GM21360 (cell line): ENCODE data around the gene CHPF.
A peak's percentile ranks its signal among the peaks of the same experiment; 100 is the strongest.

Experiments used
- ATAC-seq: cut with Tn5 transposase; IDR thresholded peaks from one replicate; pipeline ENCODE4 v1.9.1; 2021; ENCODE audit warnings: mild to moderate bottlenecking, moderate library complexity; ENCODE audit not compliant: unreplicated experiment

Gene CHPF

DNA sequence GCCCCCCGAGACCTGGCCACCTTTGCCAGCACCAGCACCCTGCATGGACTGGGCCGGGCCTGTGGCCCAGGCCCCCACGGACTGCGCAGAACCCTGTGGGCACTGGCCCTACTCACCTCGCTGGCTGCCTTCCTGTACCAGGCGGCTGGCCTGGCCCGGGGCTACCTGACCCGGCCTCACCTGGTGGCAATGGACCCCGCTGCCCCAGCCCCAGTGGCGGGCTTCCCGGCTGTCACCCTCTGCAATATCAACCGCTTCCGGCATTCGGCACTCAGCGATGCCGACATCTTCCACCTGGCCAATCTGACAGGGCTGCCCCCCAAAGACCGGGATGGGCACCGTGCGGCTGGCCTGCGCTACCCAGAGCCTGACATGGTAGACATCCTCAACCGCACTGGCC is 28.8 kb downstream of the CHPF start:
- ATAC-seq: no peak

DNA sequence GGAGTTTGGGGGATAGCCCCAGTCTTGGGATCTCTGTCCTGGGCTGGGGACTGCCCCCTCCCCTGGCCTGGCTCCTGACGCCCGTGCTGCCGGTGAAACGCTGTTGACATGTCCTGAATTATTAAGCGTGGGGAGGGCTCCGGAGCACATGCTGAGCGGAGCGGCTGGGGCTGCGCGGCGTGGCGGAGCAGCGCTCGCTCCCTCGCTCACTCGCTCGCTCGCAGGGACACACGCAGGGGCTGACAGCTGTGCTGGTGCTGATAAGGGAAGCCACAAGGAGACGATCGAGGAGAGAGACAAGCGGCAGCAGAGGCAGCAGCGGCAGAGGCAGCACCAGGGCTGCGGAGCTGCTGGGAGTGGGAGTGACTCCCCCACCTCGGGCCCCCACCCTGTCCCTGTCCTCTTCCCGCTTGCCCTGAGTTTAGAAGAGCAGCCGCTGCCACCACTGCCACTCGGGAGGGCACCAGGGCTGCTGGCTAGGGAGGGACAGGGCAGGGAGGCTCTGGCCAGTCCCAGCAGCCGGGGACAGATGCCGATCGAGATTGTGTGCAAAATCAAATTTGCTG is 29.3 kb downstream of the CHPF start, which contains the start of gene ASIC4:
Gene ASIC4 (plus strand): TSS at position 287 of the 566 bp plus-strand sequence. CDS start 243 bp downstream, at position 530.
- no peak for ATAC-seq

DNA sequence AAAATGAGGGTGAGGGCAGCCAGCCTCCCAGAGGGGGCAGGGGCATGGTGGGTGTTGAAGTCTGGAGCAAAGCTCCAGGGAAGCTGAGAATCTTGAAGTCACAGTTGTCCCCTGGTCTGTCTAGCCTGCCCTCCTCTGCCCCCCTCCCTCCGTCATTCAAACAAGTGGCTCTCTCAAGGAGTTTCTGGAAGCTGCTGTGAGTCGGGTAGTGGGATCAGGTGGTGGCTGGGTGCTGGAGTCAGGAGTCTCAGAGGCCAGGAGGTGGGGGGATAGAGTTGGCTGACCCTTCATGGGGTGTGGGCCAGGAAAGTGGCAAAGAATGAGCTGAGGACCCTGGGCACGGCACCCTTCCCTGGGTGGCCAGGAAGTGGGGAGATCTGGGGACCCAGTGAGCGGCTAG is 29.8 kb downstream of the CHPF start:
- ATAC-seq: no peak

DNA sequence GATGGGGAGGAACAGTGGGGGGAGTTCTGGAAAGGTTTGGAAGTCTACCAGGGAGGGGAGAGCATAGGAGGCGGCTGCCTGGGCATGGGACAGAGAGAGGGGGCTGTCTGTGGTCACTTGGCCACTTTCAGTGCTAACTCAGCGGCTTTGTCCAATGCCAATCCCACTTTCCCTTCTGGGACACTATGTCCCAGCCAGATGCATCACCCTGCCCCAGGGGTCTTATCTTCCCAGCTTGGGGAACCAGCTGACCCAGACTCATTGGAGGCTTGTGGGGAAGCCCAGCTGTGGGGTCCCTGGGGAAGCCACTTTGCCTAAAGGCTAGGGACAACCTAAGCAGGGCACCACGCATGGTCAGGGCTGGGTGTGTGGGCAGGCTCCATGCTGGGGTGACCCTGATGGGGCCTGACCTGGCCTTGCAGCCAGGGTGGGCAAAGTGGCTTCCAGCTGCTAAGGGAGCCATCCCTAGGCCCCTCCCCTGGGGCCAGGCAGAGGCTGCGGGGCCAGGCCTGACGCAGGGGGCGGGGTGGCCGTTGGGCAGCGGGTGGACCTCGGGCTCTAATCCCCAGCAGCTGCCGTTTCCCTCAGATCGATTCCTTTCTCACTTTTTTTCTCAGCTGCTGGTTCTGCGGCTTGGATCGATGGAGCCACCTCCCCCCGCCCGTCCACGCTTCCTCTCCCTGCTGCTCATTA is 30.9 kb downstream of the CHPF start:
- no peak for ATAC-seq

DNA sequence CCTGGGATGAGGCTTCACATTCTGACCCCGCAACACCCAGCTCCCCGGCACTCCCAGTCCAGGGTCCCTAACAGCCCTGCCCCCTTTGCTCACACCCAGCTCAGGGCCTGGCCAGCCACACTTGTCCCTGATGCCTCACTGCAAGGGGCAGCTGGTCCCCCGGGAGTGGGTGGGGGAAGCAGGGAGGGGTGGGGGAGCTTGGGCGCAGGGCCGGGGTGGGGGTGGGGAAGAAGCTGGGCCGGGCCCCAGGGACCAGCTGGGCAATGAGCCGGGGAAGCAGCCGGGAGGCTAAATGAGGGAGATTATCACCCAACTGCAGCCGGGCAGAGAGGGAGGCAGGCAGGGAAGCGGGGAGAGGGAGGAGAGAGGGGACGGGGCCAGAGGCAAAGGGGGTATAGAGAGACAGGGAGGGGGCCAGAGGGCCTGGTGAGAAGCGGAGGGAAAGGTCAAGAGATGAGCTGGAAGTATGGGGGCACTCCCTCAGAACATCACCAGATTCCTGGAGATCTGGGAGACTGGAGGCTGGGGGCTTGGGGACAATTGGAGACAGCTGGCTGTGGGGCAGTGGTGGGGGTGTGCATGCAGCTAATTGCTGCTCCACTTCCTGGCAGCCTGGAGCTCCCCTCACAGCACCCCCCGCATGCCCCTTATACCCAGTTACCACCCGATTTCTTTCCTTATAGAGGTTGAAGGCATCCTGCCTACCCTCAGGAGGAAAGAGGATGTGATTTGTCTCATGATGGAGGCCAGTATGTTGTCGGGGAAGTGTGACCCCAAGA is 31.9 kb downstream of the CHPF start:
- ATAC-seq: no peak

DNA sequence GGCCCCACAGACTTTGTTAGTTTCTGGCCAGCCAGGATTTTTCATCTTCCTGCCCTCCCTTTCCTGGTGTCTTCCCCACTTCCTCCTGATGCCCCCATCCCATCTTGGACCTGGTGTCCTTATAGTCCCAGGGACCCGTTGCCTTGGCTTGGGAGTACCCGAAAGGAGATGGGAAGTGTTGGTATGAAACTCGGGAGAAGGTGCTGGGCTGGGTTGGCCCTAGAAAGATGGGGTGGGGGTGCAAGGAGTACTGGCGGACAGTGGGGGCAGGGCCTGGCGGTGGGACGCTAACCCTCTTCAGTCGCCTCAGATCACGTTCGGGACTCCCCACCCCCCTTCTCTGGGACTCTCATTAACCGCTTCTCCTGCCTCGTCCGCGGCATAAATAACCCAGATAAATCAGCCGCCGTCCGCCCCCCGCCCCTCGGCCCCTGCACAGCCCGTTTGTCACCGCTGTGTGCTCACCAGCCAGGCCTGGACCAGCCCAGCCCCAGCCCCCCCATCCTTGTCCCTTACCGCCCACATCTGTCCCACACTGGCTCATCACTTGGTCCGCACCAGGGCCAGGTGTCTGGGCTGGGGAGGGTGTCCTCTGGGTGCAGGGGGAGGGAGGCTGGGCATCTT is 33.0 kb downstream of the CHPF start:
- no peak for ATAC-seq

DNA sequence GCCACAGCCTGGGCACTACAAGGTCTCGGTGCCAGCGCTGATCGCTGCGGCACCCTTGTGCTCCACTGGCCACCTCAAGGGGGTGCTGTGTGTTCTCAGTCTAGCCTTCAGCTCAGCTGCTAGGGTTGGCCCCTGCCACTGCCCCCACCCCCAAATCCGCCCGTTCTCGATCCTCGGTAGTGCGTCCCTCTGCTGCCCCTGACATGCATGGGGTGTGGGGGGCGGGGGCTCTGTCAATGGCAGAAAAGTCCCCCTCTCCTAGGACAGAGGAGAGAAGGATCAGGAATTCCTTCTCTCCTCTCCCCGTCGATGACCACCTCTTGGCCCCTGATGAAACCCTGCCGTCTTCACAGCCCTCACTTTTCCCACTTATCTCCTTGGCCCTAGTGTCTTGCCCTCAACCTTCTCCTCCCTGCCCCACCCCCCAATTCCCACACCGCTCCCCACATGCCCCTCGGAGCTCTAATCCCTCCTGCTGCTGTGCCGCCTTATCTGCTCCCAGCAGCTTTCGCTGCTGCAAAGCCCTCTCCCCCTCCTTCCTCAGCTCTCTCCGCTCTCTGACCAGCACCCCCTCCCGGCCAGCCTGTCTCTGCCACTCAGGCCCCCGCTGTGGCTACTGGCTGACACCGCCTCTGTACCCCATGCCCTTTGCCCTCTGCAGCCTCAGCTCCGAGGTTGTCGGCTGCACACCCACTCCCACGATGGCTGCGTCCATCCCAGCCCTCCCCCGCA is 33.7 kb downstream of the CHPF start:
- peak; percentile 66 for ATAC-seq

DNA sequence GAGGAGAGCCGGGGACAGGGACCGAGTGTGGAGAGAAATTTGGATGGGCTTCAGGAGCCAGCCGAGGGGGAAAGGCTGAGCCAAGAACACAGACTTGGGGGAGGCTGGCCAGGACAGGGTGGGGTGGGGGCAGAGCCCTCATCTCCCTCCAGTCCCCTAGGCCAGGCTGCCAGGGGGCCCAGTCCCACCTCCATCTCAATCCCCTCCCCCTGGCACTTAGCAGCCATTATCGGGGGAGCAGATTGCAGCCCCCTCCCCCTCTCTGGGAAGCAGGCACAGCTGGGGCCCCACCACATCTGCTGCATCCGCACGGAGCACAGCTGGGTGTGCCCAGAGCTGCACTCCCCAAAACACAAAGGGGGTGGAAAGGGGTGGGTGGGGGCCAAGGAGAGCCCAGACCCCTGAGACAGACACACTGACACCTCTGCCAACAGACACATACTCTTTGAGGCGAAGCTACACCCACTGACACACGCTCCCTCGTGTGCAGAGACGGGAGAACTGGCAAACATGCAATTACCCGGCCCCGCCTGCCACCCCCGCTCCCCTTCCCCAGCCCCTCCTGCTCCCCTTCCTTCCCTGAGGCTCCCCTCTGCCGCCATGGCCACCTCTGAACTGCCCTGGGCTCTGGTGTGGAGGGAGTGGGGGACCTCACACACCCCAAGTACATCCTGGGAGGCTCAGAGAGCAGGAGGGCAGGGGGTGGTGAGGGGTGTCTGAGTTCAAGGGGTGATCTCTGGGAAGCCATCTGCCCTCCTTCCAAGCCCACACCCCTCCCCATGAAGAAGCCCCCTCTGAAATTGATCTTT is 34.4 kb downstream of the CHPF start:
- ATAC-seq: peak; percentile 8

DNA sequence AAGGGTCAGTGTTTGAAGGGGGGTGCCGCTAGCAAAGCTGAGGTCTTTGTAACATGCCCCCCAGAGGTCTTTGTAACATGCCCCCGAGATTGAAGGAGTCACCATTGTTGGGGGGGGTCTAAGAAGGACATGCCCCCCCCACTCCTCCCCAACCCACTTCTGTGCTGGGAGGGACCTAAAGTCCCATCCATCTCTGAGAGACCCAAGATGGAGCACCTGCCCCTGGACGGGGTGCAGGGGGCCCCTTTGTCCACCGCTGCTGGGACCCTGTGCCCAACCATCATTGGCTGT is 35.2 kb downstream of the CHPF start:
- no peak for ATAC-seq

DNA sequence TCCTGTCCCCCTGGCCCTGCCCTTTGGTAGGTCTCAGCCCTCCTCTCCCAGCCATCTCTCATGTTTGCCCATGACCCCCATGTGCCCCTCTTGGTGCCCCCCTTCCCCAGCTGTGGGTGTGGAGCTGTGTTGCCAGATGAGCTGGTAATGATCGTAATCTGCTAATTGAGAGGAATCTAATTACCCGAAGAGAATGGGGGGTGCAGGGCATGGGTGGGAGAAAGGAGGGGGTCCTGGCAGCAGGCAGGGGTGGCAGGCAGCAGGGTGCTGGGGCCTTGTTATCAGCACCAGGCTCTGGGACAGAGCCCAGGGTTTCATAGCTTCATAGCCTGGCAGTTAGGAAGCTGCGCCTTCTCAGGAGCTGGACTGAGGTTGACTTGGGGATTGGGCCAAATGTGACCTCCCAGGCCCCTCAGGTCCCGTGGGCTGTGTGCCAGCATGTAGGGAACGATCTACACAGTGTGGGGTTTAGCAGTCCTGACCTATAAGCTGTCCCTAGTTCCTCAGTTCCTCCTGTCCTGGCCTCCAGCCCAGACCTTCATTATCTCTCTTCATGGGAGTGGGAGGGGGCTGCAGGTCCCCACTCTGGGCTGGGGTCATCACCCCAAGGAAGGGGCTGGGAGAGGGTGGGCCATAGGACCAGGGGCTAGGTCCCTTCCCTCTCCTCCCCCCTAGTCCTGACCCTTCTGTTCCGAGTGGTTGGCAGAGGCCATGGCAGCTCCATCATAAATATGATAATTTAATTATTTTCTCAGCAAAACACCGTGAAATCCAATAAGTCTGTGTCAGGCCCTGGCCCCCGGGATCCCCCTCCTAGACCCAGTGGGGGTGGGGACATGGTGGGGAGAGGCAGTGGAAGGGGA is 35.8 kb downstream of the CHPF start:
- no peak for ATAC-seq

DNA sequence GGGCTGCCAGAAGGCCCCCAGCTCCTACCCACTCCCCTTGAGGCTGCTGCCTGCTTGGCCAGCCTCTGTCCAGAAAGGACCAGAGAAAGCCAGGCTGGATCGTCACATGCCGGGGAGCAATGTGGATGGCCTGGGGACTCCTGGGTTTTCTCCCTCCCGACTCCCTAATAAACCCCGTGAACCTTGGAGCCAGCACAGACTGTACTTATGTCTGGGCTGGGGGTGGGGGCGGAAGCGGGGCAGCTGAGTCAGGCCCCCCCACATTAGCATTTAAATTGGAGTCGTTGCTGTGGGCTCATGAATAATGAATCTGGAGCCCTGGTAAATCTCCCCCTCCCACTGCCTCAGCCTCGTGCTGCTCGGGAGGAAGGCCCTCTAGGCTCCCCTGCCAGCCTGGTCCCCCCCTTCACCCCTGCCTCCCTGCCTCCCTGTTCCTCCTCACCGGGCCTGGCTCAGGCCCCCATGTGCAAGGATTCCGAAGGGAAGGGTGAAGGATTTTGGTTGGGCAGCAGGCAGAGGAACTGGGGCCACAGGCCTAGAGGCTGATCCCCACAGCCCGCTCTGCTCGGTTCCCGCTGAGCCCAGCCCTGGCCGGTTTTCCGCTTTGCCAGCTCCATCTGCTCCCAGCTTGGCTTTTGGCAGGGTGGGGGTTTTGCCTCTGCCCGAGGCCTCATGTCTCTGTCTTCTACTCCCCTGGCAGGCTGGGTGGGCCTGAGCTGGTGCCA is 36.6 kb downstream of the CHPF start:
- no peak for ATAC-seq

DNA sequence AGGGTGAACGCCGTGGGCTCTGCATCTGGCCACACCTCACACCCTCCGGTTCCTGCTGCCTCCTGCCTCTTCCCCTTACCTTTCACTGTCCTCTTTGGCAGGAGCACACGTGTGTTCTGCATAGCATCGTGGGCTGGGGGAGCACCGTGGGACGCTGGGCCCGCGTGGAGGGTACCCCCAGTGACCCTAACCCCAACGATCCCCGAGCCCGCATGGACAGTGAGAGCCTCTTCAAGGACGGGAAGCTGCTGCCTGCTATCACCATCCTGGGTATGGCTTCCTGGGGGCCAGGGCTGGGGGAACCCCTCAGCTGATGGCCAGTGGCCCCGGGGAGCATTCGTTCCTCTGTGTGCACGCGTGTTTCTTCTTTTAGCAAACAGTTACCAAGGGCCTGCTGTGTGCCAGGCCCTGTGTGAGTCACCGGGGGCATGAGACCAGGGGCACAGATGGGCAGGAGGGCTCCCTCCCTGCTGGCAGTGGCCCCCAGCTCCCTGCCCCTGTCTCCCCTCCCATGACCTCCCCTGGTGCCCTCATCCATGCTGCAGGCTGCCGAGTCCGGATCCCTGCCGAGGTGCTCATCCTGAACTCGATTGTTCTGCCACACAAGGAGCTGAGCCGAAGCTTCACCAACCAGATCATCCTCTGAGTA is 37.3 kb downstream of the CHPF start:
- ATAC-seq: no peak

DNA sequence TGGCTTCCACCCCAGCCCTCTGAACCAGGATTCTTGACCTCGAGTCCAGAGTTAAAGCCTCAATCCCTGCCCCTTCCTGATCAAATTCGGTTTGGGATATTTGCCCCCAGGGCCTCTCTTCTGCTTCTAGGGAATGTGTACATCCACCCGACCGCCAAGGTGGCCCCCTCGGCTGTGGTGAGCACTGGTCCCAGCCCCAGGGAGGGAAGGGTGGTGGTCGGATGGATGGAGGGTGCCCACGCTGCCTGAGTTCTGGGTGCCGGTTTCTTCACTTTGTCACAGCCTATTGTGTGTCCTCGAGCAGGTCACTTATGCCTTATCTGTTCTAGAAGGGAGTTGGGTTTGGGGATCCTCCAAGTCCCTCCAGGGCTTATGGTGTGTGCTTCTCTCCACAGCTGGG is 38.0 kb downstream of the CHPF start:
- no peak for ATAC-seq

DNA sequence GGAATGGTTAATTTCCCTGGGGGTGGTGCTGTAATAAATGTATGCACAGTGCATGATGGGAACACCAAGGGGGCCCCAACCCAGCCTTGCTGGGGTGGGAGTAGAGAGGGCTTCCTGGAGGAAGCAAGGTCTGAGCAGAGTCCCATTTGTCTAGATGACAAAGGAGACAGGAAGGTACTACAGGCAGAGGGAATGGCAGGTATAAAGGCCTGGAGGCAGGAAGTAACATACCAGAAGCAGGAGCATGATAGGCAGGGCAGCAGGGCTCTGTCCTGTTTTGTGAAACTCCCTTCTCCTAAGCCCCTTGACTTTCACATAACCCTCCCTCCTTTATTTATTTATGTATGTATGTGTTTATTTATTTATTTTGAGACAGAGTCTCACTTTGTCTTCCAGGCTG is 41.0 kb downstream of the CHPF start:
- no peak for ATAC-seq

DNA sequence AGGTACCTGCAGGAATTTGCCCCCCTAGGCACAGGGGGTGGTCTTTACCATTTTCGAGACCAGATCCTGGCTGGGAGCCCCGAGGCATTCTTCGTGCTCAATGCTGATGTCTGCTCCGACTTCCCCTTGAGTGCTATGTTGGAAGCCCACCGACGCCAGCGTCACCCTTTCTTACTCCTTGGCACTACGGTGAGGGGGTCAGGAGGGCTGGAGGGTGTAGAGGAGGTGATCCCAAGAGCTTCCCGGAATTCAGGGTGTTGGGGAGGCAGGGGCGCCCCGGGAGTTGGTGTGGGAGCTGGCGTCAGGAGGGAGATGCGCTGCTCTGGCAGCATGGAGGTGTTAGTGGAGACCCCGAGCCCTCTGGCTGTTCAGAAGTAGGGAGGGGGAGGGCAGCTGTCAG is 41.8 kb downstream of the CHPF start:
- ATAC-seq: no peak

DNA sequence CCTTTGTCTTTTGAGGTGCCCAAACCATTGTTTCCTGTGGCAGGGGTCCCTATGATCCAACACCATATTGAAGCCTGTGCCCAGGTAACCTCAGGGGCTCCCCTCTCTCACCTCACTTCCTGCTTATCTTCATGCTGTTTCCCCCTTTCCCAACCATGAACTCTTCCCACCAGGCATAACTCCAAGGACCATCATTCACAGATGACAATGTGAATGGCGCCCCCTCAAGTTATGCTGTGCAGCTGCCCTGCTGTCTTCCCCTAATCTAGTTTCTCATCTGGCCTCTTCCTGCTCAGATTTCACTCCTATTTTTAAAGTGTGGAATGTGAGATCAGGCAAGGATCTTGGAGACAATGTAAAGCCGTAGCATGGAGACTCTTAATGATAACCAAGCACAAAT is 43.5 kb downstream of the CHPF start:
- ATAC-seq: no peak

DNA sequence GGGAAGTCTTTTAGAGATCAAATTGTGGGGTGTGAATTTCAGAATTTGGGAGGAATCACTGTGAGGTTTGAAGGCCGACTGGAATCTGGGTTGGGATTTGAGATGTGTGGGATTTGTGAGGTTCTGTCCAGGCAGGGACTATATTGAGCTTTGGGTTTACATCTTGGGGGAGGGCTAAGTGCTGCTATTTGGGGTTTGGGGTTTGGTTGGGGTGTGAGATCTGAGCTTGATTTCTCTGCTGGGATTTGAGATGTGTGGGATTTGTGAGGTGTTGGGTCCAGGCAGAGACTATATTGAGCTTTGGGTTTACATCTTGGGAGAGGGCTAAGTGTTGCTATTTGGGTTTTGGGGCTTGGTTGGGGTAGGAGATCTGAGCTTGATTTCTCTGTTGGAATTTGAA is 44.1 kb downstream of the CHPF start:
- no peak for ATAC-seq

DNA sequence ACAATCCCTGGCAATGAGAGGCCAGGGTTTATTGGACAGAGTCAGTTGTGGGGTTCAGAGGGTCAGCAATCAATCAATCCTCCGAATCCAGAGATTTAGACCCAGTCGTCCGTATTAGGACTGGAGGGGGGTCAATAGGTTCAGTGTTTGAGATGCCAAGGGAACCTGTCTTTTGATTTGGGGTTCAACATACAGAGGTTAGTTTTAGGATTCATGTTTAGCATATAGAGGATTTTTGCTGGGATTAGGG is 44.6 kb downstream of the CHPF start:
- no peak for ATAC-seq
